Measurements from ENCODE around the gene TSN.

DNA sequence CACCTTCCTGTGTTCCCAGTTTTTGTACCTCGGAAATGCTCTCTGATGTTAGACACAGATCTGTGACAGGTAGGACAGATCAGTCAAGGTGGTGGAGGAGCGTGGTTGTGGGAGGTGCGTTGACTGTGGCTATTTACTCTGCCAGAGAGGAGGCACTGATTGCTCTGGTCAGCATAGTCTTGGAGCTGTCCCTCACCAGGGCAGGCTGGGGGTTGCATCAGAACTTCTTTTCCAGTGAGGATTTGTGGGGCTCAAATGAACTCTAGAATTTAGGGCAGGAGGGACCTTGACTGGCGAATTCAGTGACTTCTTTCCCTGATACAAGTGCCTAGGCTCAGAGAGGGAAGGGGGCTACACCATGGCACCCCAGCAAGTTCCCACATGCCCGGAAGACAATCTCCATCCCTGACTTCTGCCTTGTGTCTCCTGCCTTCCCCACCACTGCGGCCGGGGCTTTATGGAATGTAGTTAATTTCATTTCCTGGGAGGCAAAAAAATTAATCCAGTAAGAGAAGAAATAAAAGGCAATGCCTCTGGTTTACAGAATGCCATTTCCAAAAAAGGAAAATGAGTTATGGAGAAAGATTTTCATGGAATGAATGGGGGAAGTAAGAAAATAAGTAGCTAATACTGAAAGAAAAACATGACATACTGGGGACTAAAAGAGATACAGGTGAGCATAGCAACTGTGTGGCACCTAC is 44.8 kb upstream of the TSN start:
- TF ChIP-seq NR2C2 (IDR thresholded peaks at IDR 0.05; ENCODE audit: borderline replicate concordance, control insufficient read depth, insufficient read length, low read depth) = no peak
- TF ChIP-seq, protein P1, sequence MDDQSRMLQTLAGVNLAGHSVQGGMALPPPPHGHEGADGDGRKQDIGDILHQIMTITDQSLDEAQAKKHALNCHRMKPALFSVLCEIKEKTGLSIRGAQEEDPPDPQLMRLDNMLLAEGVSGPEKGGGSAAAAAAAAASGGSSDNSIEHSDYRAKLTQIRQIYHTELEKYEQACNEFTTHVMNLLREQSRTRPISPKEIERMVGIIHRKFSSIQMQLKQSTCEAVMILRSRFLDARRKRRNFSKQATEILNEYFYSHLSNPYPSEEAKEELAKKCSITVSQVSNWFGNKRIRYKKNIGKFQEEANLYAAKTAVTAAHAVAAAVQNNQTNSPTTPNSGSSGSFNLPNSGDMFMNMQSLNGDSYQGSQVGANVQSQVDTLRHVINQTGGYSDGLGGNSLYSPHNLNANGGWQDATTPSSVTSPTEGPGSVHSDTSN (IDR thresholded peaks at IDR 0.05; ENCODE audit: insufficient replicate concordance, low read depth, low read length) = no peak
- TF ChIP-seq POLR2A (IDR thresholded peaks at IDR 0.05; ENCODE audit: low read depth, low read length) = no peak
